Body of pancreas (tissue), 4 donors: ENCODE data around the gene COL27A1. TPM values are rescaled to one million over a fixed set of nuclear protein-coding genes. Genes with fewer than 3 reads are reported as not detected.

ENCODE experiments used
- ATAC-seq: fragments of 150-250 bp; one replicate; pipeline ENCODE4 v1.9.1; 2016
- DNase-seq, 4 donors: peaks; one replicate each; pipeline ENCODE4 v3.0.0-alpha.2; 2019
- H3K27ac ChIP-seq, 4 donors: fragments of 200-600 bp; sonication (generic); 1 replicate in 3 of 4; 2 replicates in 1 of 4; pipeline versions ENCODE4 v1.5.1 to v1.6.1; 2016 to 2019; ENCODE audit warnings: mild to moderate bottlenecking in 1 of 4, mixed read lengths in 1 of 4, moderate library complexity in 1 of 4
- H3K27me3 ChIP-seq, 2 donors: fragments of 200-600 bp; sonication (generic); one replicate each; pipeline ENCODE4 v1.6.0; 2016; ENCODE audit warnings: mild to moderate bottlenecking in 1 of 2
- H3K36me3 ChIP-seq, 2 donors: fragments of 200-600 bp; sonication (generic); replicated peaks in 1 of 2; 2 replicates each; pipeline ENCODE4 v1.5.1; 2016; ENCODE audit warnings: low read depth in 2 of 2; ENCODE audit not compliant: insufficient read depth in 1 of 2
- H3K4me1 ChIP-seq: fragments of 200-600 bp; sonication (generic); one replicate; pipeline ENCODE4 v1.6.0; 2016
- H3K4me3 ChIP-seq, 2 donors: fragments of 200-600 bp; sonication (generic); 1 replicate in 1 of 2; 2 replicates in 1 of 2; pipeline ENCODE4 v1.5.1; 2016 to 2019
- H3K9me3 ChIP-seq, 3 donors: fragments of 200-600 bp; sonication (generic); 1 replicate in 2 of 3; 2 replicates in 1 of 3; pipeline ENCODE4 v1.5.1; 2016
- POLR2A ChIP-seq, 3 donors: fragments of 450-650 bp; IDR thresholded peaks; one replicate each; pipeline ENCODE4 v1.6.1; 2016; ENCODE audit warnings: antibody characterized with exemption in 3 of 3, mild to moderate bottlenecking in 2 of 3
- WGBS, 2 donors: methylation state at CpG; one replicate each; pipeline ENCODE4 v1.1.5; 2017; 5-methylcytosine and 5-hydroxymethylcytosine counted together
- intact Hi-C: fragments of 100-400 bp; cut with DNase I; formaldehyde crosslinking; loops from one replicate; pipeline ENCODE4 v1.15.1; 2023
- total RNA-seq, 2 donors: library from RNA; depleted of rRNA; stranded (reverse); fragments of >200 nt; gene quantifications; one replicate each; pipeline ENCODE4 v1.1.0, GENCODE V29; 2016
- TF ChIP-seq, protein P1 (sequence below), 7 experiments: fragments of 450-650 bp in 4 of 7; fragments of 200-600 bp in 3 of 7; sonication (generic) in 3 of 7; IDR thresholded peaks; one replicate each; pipeline ENCODE4 v1.5.1; 2016 to 2019; ENCODE audit warnings: antibody characterized with exemption in 7 of 7

Gene COL27A1
- total RNA-seq, 2 donors from 2014 or later = 24.1 to 58.0 TPM

DNA sequence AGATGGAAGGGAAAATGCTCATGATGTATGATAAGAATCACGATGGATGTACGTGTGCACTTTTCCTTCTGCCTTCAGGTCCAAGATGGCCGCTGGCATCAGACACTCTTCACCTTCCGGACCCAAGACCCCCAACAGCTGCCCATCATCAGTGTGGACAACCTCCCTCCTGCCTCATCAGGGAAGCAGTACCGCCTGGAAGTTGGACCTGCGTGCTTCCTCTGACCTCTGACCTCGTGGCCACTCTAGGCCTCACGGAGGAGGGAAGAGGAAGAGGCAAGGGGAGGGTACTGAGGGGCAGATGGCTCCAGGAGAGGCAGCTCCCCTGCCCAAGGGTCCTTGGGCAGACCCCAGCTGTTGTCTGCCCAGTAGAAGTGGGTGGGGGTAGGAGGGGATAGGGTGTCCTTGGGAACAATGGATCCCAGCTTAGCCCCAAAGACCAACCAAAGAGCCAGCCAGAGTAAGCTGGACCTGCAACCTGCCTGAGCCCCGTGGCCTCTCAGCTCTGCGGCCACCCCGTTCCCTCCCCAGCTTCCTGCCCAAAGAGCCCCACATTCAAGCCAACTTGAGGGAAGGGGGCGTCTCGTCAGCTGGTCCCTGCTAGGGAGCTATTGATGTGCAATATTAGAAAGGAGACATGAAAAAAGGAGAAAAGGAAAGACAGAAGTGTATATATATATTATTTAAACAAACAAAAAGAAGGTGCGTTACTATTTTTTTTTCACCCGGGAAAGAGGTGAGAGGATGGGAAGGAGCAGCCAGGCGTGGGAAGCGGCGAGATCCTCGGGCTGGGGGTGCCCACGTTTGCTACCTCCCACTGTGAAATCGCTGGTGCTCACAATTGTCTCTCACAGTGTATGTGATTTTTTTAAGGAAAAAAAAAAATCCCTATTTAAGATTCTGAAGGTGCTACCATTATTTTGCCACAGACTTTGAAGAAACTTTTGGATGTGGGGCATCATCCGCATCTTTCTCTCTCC is 155.4 kb downstream of the COL27A1 start:
- H3K9me3 ChIP-seq = no peaks in the 10 kb centered on the region
- 84 to 86% methylated on average over 22 of the region's 22 CpGs for WGBS, 2 donors
- intact Hi-C loops = no loop called here
- H3K36me3 ChIP-seq = no peaks in the 10 kb centered on the region
- no peak for ATAC-seq
- H3K27me3 ChIP-seq = no peaks in the 10 kb centered on the region
- DNase-seq = peak in 3 of 4 donors; percentile 0 to 5 (median 4)
- no peak overlapping the region for H3K4me3 ChIP-seq
- peaks cover 12% of the 10 kb centered on the region for H3K4me1 ChIP-seq
- no peak overlapping the region for H3K27ac ChIP-seq
- TF ChIP-seq POLR2A (IDR thresholded peaks at IDR 0.05) = no peak
- TF ChIP-seq, protein P1, sequence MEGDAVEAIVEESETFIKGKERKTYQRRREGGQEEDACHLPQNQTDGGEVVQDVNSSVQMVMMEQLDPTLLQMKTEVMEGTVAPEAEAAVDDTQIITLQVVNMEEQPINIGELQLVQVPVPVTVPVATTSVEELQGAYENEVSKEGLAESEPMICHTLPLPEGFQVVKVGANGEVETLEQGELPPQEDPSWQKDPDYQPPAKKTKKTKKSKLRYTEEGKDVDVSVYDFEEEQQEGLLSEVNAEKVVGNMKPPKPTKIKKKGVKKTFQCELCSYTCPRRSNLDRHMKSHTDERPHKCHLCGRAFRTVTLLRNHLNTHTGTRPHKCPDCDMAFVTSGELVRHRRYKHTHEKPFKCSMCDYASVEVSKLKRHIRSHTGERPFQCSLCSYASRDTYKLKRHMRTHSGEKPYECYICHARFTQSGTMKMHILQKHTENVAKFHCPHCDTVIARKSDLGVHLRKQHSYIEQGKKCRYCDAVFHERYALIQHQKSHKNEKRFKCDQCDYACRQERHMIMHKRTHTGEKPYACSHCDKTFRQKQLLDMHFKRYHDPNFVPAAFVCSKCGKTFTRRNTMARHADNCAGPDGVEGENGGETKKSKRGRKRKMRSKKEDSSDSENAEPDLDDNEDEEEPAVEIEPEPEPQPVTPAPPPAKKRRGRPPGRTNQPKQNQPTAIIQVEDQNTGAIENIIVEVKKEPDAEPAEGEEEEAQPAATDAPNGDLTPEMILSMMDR (IDR thresholded peaks at IDR 0.05) = no peak

DNA sequence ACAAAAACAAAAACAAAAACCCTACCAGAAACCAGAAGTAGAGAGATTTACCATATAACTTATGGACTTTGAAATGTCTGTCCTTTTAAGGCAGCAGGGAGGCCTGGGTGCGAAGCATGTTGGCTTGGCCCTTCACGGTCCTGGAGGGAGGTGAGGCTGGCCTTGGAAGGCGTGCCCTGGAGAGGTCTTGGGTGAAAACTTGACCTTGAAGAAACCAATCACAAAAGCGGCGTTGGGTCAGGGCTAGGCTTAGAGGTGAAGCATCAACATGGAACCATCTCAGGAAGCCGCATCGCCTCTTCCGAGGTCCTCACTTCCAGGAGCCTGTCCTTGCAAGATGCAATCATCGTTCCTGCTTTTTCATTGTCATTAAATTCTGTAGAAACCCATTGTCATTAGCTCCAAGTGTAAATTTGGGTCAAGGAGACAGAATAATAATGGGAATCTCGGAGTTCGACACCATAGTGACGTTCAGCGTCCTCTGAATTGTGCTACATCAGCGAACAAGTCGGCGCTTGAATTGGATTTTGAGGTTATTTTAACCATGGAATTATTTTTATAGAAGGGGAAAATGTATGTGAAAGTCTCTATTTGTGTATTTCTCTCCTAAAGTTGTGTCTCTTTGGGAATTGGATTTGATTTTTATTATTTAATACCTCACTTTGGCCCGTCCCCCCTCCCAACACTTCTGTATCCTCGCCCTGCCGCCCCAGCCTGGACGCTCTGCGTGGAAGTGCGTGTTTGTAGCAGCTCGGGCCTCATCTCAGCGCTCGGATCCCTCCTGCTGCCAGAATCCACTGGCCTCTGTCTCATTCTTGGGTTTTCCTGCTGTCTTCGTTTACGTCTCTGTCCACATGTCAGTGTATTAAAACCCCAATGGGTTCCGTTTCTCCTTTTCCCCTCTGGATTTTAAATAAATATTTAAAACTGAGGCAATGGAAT is 156.5 kb downstream of the COL27A1 start:
- no peak for ATAC-seq

DNA sequence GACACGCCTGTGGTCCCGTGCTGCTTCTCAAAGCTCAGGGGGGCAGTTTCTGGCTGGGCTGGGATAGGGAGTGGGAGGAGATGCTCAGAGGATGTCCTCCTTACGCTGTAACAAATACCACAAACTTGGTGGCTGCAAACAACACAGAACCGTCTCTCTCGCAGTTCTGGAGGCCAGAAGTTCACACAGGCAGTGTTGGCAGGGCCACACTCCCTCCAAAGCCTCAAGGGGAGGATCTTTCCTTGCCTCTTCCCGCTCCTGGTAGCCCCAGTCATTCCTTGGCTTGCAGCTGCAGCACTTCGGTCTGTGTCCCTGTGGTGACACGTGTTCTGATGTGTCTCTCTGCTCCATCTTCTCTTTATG is 157.2 kb downstream of the COL27A1 start:
- ATAC-seq (no peak), DNase-seq (peak in 3 of 4 donors; percentile 1 to 3 (median 3))
- peaks cover 12% of the 10 kb centered on the region for H3K4me1 ChIP-seq
- no peaks in the 10 kb centered on the region for H3K36me3 ChIP-seq
- WGBS, 2 donors = 69 to 84% methylated on average over 8 of the region's 8 CpGs
- TF ChIP-seq, protein P1 (IDR thresholded peaks at IDR 0.05) = no peak
- no peak for TF ChIP-seq POLR2A (IDR thresholded peaks at IDR 0.05)
- no peaks in the 10 kb centered on the region for H3K27me3 ChIP-seq
- no peak overlapping the region for H3K27ac ChIP-seq
- intact Hi-C loops = no loop called here
- no peak overlapping the region for H3K4me3 ChIP-seq
- no peaks in the 10 kb centered on the region for H3K9me3 ChIP-seq

More for the DNA sequence above, 156.5 kb downstream of the COL27A1 start:
- Histone ChIP-seq H3K27ac (no peak overlapping the region), H3K27me3 (no peaks in the 10 kb centered on the region), H3K9me3 (no peaks in the 10 kb centered on the region), H3K4me3 (no peak overlapping the region), H3K4me1 (peaks cover 12% of the 10 kb centered on the region), H3K36me3 (no peaks in the 10 kb centered on the region)
- intact Hi-C loops = no loop called here
- no peak for TF ChIP-seq POLR2A (IDR thresholded peaks at IDR 0.05)
- TF ChIP-seq, protein P1 (IDR thresholded peaks at IDR 0.05) = no peak
- 91% methylated on average over 28 of the region's 28 CpGs for WGBS, 2 donors
- DNase-seq = peak in 3 of 4 donors; percentile 1 to 7 (median 2)

DNA sequence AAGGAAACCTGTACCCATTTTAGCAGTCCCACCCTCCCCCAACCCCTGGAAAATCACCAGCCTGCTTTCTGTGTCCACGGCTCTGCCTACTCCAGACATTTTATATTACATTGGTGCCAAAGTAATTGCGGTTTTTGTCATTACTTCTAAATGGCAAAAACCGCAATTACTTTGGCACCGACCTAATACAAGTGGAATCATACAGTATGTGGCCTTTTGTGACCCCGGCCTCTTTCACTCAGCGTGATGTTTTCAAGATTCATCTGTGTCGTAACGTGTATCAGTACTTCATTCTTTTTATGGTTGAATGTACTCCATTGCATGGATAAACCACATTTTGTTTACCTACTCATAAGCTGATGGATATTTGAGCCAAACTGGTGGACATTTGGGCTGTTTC is 157.8 kb downstream of the COL27A1 start:
- no peak overlapping the region for H3K27ac ChIP-seq
- no peak for ATAC-seq
- WGBS, 2 donors = 86 to 91% methylated on average over 8 of the region's 8 CpGs
- H3K4me3 ChIP-seq = no peak overlapping the region
- TF ChIP-seq, protein P1 (IDR thresholded peaks at IDR 0.05) = no peak
- no peak for TF ChIP-seq POLR2A (IDR thresholded peaks at IDR 0.05)
- no peaks in the 10 kb centered on the region for H3K27me3 ChIP-seq
- H3K4me1 ChIP-seq = peaks cover 12% of the 10 kb centered on the region
- intact Hi-C loops = no loop called here
- no peaks in the 10 kb centered on the region for H3K9me3 ChIP-seq
- no peaks in the 10 kb centered on the region for H3K36me3 ChIP-seq
- DNase-seq = peak in 1 of 4 donors; percentile 0
